DMS114 treated with DMSO at 0.1 percent for 48 hours (cell line): ENCODE results near the gene BUD23.

Experiments
- DNase-seq: peaks from one replicate; lab custom pipeline; 2025; ENCODE audit not compliant: unreplicated experiment; lab: John Stamatoyannopoulos, UW

The BUD23 gene

GRCh38 chr7:73738612-73739386 is 55.4 kb downstream of the BUD23 start, which contains the start of gene ABHD11:
TSS of gene ABHD11 (minus strand) at chr7:73738802. CDS start at chr7:73738770, 32 bp downstream.
- DNase-seq, result peak; percentile 73

- DNase-seq, result no peak
Observed at GRCh38 chr7:73739387-73739767, 56.0 kb downstream of the BUD23 start.

GRCh38 chr7:73740212-73740611 is 56.8 kb downstream of the BUD23 start:
- DNase-seq, result no peak

GRCh38 chr7:73740771-73741170 is 57.4 kb downstream of the BUD23 start:
- no peak for DNase-seq

- DNase-seq, result no peak
Observed at GRCh38 chr7:73741600-73741999, 58.2 kb downstream of the BUD23 start.

- no peak for DNase-seq
Observed at GRCh38 chr7:73742338-73742752, 58.9 kb downstream of the BUD23 start.

GRCh38 chr7:73742753-73743641 is 59.6 kb downstream of the BUD23 start:
- no peak for DNase-seq

GRCh38 chr7:73746378-73746777 is 63.0 kb downstream of the BUD23 start:
- DNase-seq, result no peak
